Neural crest cell (in vitro differentiated cells): ENCODE measurements around the gene UGT1A10. TPM values are rescaled to one million over a fixed set of nuclear protein-coding genes. Genes with fewer than 3 reads are reported as not detected.

ENCODE experiments used
- DNase-seq: peaks from one replicate; pipeline ENCODE4 v3.0.0; 2021; ENCODE audit warnings: low read depth, mixed read lengths, low spot score
- H3K27ac Mint-ChIP-seq: one replicate; pipeline ENCODE4 v1.8.0; 2021; ENCODE audit warnings: mild to moderate bottlenecking, mixed read lengths; ENCODE audit not compliant: unreplicated experiment
- H3K27me3 Mint-ChIP-seq: 2 replicates; pipeline ENCODE4 v1.8.0; 2021; ENCODE audit warnings: low read depth, mild to moderate bottlenecking, mixed read lengths
- H3K36me3 Mint-ChIP-seq: 2 replicates; pipeline ENCODE4 v1.8.0; 2021; ENCODE audit warnings: low read depth, mild to moderate bottlenecking, mixed read lengths
- H3K4me1 Mint-ChIP-seq: 2 replicates; pipeline ENCODE4 v1.8.0; 2021; ENCODE audit warnings: mixed read lengths
- H3K4me3 Mint-ChIP-seq: one replicate; pipeline ENCODE4 v1.8.0; 2021; ENCODE audit warnings: mild to moderate bottlenecking, mixed read lengths
- H3K9me3 Mint-ChIP-seq: 2 replicates; pipeline ENCODE4 v1.8.0; 2021; ENCODE audit warnings: mixed read lengths
- total RNA-seq: library from RNA; stranded (reverse); gene quantifications from 2 replicates; pipeline ENCODE4 v1.2.1, GENCODE V29; 2021
- TF ChIP-seq, protein P1 (sequence below): fragments of 200-600 bp; sonication (generic); conservative IDR thresholded peaks from 2 replicates; pipeline ENCODE4 v1.5.0; 2021; ENCODE audit warnings: antibody characterized with exemption, mild to moderate bottlenecking

Gene UGT1A10
- total RNA-seq, 1 donor from 2014 or later: not detected

DNA sequence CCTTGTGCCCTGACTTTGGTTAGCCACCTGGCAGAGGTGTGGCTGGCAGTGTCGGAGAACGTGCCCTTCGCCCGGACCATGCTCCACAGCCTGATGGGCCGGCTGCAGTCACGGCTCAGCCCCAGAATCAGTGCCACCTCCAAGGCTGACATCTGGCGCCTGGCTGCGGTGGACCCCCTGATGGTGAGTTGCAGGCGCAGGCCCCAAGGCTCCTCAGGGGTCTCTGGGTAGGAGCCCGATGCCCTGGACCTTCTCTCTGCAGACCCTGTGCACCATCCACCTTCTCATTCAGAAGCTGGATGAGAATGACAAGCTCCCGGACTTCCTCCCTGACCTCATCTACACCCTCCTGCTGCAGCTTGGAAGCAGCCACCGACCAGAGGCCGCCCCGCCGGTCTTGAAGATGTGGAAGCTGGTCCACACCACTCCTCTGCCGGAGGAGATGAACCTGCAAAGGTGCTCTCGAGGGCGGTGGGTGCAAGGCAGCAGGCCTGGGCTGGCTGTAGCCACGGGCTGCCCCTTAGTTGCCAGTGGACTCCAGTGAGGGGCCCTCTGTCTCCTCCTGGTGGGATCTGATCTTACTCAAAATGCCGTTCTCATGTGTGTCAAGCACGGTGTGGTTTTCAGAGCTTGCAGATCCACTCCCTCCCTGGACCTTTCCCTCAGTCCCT is 186.0 kb downstream of the UGT1A10 start:
- no peak overlapping the region for H3K27ac Mint-ChIP-seq
- no peaks in the 10 kb centered on the region for H3K9me3 Mint-ChIP-seq
- no peaks in the 10 kb centered on the region for H3K27me3 Mint-ChIP-seq
- no peak for DNase-seq
- no peaks in the 10 kb centered on the region for H3K36me3 Mint-ChIP-seq
- TF ChIP-seq, protein P1, sequence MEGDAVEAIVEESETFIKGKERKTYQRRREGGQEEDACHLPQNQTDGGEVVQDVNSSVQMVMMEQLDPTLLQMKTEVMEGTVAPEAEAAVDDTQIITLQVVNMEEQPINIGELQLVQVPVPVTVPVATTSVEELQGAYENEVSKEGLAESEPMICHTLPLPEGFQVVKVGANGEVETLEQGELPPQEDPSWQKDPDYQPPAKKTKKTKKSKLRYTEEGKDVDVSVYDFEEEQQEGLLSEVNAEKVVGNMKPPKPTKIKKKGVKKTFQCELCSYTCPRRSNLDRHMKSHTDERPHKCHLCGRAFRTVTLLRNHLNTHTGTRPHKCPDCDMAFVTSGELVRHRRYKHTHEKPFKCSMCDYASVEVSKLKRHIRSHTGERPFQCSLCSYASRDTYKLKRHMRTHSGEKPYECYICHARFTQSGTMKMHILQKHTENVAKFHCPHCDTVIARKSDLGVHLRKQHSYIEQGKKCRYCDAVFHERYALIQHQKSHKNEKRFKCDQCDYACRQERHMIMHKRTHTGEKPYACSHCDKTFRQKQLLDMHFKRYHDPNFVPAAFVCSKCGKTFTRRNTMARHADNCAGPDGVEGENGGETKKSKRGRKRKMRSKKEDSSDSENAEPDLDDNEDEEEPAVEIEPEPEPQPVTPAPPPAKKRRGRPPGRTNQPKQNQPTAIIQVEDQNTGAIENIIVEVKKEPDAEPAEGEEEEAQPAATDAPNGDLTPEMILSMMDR: no peak
- peaks cover 1% of the 10 kb centered on the region for H3K4me1 Mint-ChIP-seq
- H3K4me3 Mint-ChIP-seq: no peak overlapping the region

Other genes with a start within 250 kb of the UGT1A10 start
- gene USP40, start 69.7 kb upstream of the UGT1A10 start, total RNA-seq: 25.3 and 28.3 TPM in 2 replicates
- gene UGT1A8, start 18.8 kb upstream of the UGT1A10 start, total RNA-seq: not detected in 2 replicates
- not detected in 2 replicates for gene UGT1A9, start 35.5 kb downstream of the UGT1A10 start, total RNA-seq
- gene UGT1A7, start 45.5 kb downstream of the UGT1A10 start, total RNA-seq: not detected in 2 replicates
- not detected in 2 replicates for gene UGT1A6, start 56.4 kb downstream of the UGT1A10 start, total RNA-seq
- not detected in 2 replicates for gene UGT1A5, start 76.5 kb downstream of the UGT1A10 start, total RNA-seq
- gene UGT1A4, start 82.3 kb downstream of the UGT1A10 start, total RNA-seq: not detected in 2 replicates
- not detected in 2 replicates for gene UGT1A3, start 92.6 kb downstream of the UGT1A10 start, total RNA-seq
- not detected in 2 replicates for gene UGT1A1, start 123.8 kb downstream of the UGT1A10 start, total RNA-seq
- gene MROH2A, start 141.9 kb downstream of the UGT1A10 start, total RNA-seq: not detected in 2 replicates
- gene HJURP, start 218.1 kb downstream of the UGT1A10 start, total RNA-seq: 62.3 and 63.6 TPM in 2 replicates